Neural crest cell (in vitro differentiated cells): ENCODE measurements around the gene NECTIN1. TPM values are rescaled to one million over a fixed set of nuclear protein-coding genes. Genes with fewer than 3 reads are reported as not detected.
A peak's percentile ranks its signal among the peaks of the same experiment; 100 is the strongest.

Experiments
- DNase-seq: peaks from one replicate; pipeline ENCODE4 v3.0.0; 2021; ENCODE audit warnings: low read depth, mixed read lengths, low spot score
- H3K27ac Mint-ChIP-seq: one replicate; pipeline ENCODE4 v1.8.0; 2021; ENCODE audit warnings: mild to moderate bottlenecking, mixed read lengths; ENCODE audit not compliant: unreplicated experiment
- H3K27me3 Mint-ChIP-seq: 2 replicates; pipeline ENCODE4 v1.8.0; 2021; ENCODE audit warnings: low read depth, mild to moderate bottlenecking, mixed read lengths
- H3K36me3 Mint-ChIP-seq: 2 replicates; pipeline ENCODE4 v1.8.0; 2021; ENCODE audit warnings: low read depth, mild to moderate bottlenecking, mixed read lengths
- H3K4me1 Mint-ChIP-seq: 2 replicates; pipeline ENCODE4 v1.8.0; 2021; ENCODE audit warnings: mixed read lengths
- H3K4me3 Mint-ChIP-seq: one replicate; pipeline ENCODE4 v1.8.0; 2021; ENCODE audit warnings: mild to moderate bottlenecking, mixed read lengths
- H3K9me3 Mint-ChIP-seq: 2 replicates; pipeline ENCODE4 v1.8.0; 2021; ENCODE audit warnings: mixed read lengths
- CTCF ChIP-seq: fragments of 200-600 bp; sonication (generic); conservative IDR thresholded peaks from 2 replicates; pipeline ENCODE4 v1.5.0; 2021; ENCODE audit warnings: antibody characterized with exemption, mild to moderate bottlenecking
- total RNA-seq: library from RNA; stranded (reverse); gene quantifications from 2 replicates; pipeline ENCODE4 v1.2.1, GENCODE V29; 2021

Gene NECTIN1
- total RNA-seq, 1 donor from 2014 or later, result 49.2 TPM

- no peak for DNase-seq
- peaks cover 54% of the 10 kb centered on the region for H3K4me1 Mint-ChIP-seq
- H3K27ac Mint-ChIP-seq, result peak overlapping the region; percentile 97
- peaks cover 15% of the 10 kb centered on the region for H3K27me3 Mint-ChIP-seq
- no peaks in the 10 kb centered on the region for H3K36me3 Mint-ChIP-seq
- TF ChIP-seq CTCF, result no peak
- no peaks in the 10 kb centered on the region for H3K9me3 Mint-ChIP-seq
- H3K4me3 Mint-ChIP-seq, result peak overlapping the region; percentile 99
Observed at GRCh38 chr11:119728211-119728626, 781 bp downstream of the NECTIN1 start.

- Mint-ChIP-seq H3K4me1 (peaks cover 54% of the 10 kb centered on the region), H3K4me3 (peak overlapping the region; percentile 99), H3K9me3 (no peaks in the 10 kb centered on the region), H3K36me3 (no peaks in the 10 kb centered on the region), H3K27ac (no peak overlapping the region), H3K27me3 (peaks cover 15% of the 10 kb centered on the region)
- peak; percentile 47 for TF ChIP-seq CTCF
- DNase-seq, result peak; percentile 58
Observed at GRCh38 chr11:119727523-119728151, 1.4 kb downstream of the NECTIN1 start.

DNA sequence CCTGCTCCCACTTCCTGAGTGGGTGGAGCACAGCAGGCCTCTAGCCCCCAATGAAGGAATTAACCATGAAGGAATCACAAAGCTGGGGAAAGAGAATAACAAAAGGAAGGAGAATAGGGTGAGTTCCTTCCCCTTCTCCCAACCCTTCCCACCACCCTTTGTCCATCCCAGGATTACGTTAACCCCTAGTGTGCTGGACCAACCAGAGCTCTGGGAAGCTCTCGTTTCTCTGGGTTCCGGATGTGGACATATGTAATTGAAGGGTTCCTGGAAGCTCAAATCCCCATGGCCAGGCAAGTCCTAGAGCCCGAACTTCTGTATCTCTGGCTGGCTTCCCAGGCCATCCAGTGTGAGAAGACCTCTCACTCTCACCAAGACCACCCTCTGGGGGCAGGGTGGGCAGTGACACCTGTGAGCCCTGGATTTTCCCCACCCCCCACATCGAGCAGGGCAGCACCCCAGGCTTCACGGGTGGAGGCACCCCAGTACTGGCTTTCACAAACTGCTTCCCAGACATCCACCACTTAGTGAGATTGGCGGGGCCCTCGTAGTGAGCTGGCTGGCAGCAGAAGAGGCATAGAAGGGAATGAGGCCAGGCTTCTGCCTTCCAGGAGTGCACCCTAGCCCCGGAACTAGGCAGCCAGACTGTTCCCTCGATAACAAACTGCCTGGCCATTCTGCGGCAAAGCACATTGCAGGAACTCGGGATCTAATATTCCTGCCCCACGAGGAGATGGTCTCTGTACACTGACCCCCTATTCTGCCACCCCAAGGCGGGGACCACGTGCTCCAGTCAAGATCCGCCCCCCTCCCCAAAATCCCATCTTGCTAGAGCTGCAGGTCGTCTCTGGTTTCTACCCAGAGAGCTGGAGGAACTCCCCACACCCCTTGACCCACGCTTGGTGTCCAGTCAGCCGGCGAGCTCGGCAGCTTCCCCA is 2.1 kb downstream of the NECTIN1 start:
- Mint-ChIP-seq H3K27me3 (peaks cover 13% of the 10 kb centered on the region), H3K27ac (peak overlapping the region; percentile 50), H3K36me3 (no peaks in the 10 kb centered on the region), H3K9me3 (no peaks in the 10 kb centered on the region), H3K4me1 (peaks cover 59% of the 10 kb centered on the region), H3K4me3 (peak overlapping the region; percentile 95)
- no peak for TF ChIP-seq CTCF
- DNase-seq, result no peak

GRCh38 chr11:119726150-119726553 is 2.8 kb downstream of the NECTIN1 start:
- H3K9me3 Mint-ChIP-seq, result no peaks in the 10 kb centered on the region
- peaks cover 13% of the 10 kb centered on the region for H3K27me3 Mint-ChIP-seq
- no peaks in the 10 kb centered on the region for H3K36me3 Mint-ChIP-seq
- H3K4me3 Mint-ChIP-seq, result peak overlapping the region; percentile 95
- peaks cover 61% of the 10 kb centered on the region for H3K4me1 Mint-ChIP-seq
- no peak for DNase-seq
- no peak for TF ChIP-seq CTCF
- no peak overlapping the region for H3K27ac Mint-ChIP-seq

GRCh38 chr11:119724956-119725355 is 4.0 kb downstream of the NECTIN1 start:
- TF ChIP-seq CTCF, result no peak
- Mint-ChIP-seq H3K27ac (no peak overlapping the region), H3K36me3 (no peaks in the 10 kb centered on the region), H3K27me3 (peaks cover 7% of the 10 kb centered on the region), H3K4me3 (peak overlapping the region; percentile 75), H3K9me3 (no peaks in the 10 kb centered on the region), H3K4me1 (peaks cover 54% of the 10 kb centered on the region)
- DNase-seq, result no peak
